IPS-18a (cell line): ENCODE measurements around the gene MMEL1.

Experiments used
- H3K27ac ChIP-seq: one replicate; pipeline ENCODE4 v1.5.1; 2013; ENCODE audit warnings: low read length
- H3K27me3 ChIP-seq: one replicate; pipeline ENCODE4 v1.6.1; 2013; ENCODE audit warnings: mild to moderate bottlenecking, low read length; ENCODE audit not compliant: control insufficient read depth, insufficient read depth
- H3K36me3 ChIP-seq: one replicate; pipeline ENCODE4 v1.6.1; 2013; ENCODE audit warnings: low read depth, low read length; ENCODE audit not compliant: control insufficient read depth
- H3K4me1 ChIP-seq: one replicate; pipeline ENCODE4 v1.6.1; 2013; ENCODE audit warnings: low read depth, low read length; ENCODE audit not compliant: control insufficient read depth
- H3K4me3 ChIP-seq: one replicate; pipeline ENCODE4 v1.5.1; 2013; ENCODE audit warnings: low read length
- H3K9ac ChIP-seq: one replicate; pipeline ENCODE4 v1.6.1; 2013; ENCODE audit warnings: mild to moderate bottlenecking, low read length, moderate library complexity
- H3K9me3 ChIP-seq: one replicate; pipeline ENCODE4 v1.6.1; 2013; ENCODE audit warnings: low read depth, low read length; ENCODE audit not compliant: control insufficient read depth

The MMEL1 gene

GRCh38 chr1:2641381-2642130 lies 8.7 kb upstream of the MMEL1 start:
- no peaks in the 10 kb centered on the region for H3K36me3 ChIP-seq
- peaks cover 21% of the 10 kb centered on the region for H3K27me3 ChIP-seq
- H3K4me3 ChIP-seq = peak overlapping the region; percentile 74
- no peak overlapping the region for H3K27ac ChIP-seq
- H3K9me3 ChIP-seq = peaks cover 1% of the 10 kb centered on the region
- no peak overlapping the region for H3K9ac ChIP-seq
- no peaks in the 10 kb centered on the region for H3K4me1 ChIP-seq

GRCh38 chr1:2640626-2641025 lies 7.8 kb upstream of the MMEL1 start:
- peaks cover 3% of the 10 kb centered on the region for H3K9me3 ChIP-seq
- H3K36me3 ChIP-seq = no peaks in the 10 kb centered on the region
- no peak overlapping the region for H3K9ac ChIP-seq
- H3K4me3 ChIP-seq = no peak overlapping the region
- no peak overlapping the region for H3K27ac ChIP-seq
- H3K4me1 ChIP-seq = no peaks in the 10 kb centered on the region
- peaks cover 21% of the 10 kb centered on the region for H3K27me3 ChIP-seq

DNA sequence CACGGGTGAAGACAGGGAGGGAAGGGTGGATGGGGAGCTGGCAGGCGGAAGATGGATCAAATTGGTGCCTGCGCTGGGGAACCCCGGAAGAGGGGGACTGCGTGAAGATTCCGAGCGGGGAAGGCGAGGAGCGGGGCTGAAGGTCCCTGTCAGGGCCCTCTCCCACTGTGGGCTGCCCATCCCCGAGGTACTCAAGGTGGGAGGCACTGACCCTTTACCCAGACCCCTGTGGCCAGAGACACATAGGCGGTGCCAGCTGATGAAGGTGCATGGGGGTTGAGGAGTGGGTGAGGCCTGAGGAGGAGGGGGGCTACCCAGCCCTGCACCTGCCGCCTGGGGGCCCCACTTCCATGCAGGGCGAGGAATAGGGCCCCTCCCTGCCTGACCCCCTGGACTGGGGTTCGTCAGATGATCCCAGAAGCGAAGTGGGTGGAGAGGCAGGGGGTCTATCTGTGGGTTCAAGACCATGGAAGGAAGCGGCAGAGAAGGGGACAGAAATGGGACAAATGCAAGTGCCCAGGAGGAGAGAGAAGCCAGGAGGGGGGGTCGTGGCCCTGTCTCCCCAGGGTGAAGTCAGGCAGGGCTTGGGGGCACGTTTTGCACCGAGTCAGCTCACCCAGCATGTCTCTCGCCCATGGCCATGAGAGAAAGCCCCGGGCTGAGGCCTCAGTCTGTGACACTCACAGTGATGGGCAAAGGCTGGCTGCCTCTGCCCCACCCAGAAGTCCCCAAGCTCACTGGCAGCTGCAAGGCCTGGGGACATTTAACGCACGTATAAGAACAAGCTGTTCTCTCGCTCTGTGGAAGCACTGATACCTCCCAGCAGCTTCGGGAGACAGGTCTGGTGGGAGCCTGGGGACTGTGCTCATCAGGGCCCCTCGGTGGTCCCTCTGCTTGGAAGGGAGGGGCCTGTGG lies 7.0 kb upstream of the MMEL1 start:
- Histone ChIP-seq H3K9me3 (peaks cover 3% of the 10 kb centered on the region), H3K36me3 (no peaks in the 10 kb centered on the region), H3K4me3 (no peak overlapping the region), H3K9ac (no peak overlapping the region), H3K27me3 (peaks cover 21% of the 10 kb centered on the region), H3K4me1 (no peaks in the 10 kb centered on the region), H3K27ac (no peak overlapping the region)

GRCh38 chr1:2639203-2639602 lies 6.4 kb upstream of the MMEL1 start:
- Histone ChIP-seq H3K36me3 (no peaks in the 10 kb centered on the region), H3K4me1 (no peaks in the 10 kb centered on the region), H3K9ac (no peak overlapping the region), H3K4me3 (no peak overlapping the region), H3K27ac (no peak overlapping the region), H3K9me3 (peaks cover 3% of the 10 kb centered on the region), H3K27me3 (peaks cover 21% of the 10 kb centered on the region)

GRCh38 chr1:2638466-2639115 lies 5.8 kb upstream of the MMEL1 start:
- Histone ChIP-seq H3K9me3 (peaks cover 3% of the 10 kb centered on the region), H3K4me3 (no peak overlapping the region), H3K27me3 (peaks cover 21% of the 10 kb centered on the region), H3K27ac (no peak overlapping the region), H3K9ac (no peak overlapping the region), H3K4me1 (no peaks in the 10 kb centered on the region), H3K36me3 (no peaks in the 10 kb centered on the region)

GRCh38 chr1:2637442-2638145 lies 4.8 kb upstream of the MMEL1 start:
- Histone ChIP-seq H3K9me3 (peaks cover 3% of the 10 kb centered on the region), H3K4me1 (peaks cover 4% of the 10 kb centered on the region), H3K27me3 (peaks cover 21% of the 10 kb centered on the region), H3K9ac (no peak overlapping the region), H3K4me3 (no peak overlapping the region), H3K27ac (no peak overlapping the region), H3K36me3 (no peaks in the 10 kb centered on the region)

GRCh38 chr1:2636733-2637132 lies 3.9 kb upstream of the MMEL1 start:
- Histone ChIP-seq H3K27me3 (peaks cover 21% of the 10 kb centered on the region), H3K4me1 (peaks cover 9% of the 10 kb centered on the region)

DNA sequence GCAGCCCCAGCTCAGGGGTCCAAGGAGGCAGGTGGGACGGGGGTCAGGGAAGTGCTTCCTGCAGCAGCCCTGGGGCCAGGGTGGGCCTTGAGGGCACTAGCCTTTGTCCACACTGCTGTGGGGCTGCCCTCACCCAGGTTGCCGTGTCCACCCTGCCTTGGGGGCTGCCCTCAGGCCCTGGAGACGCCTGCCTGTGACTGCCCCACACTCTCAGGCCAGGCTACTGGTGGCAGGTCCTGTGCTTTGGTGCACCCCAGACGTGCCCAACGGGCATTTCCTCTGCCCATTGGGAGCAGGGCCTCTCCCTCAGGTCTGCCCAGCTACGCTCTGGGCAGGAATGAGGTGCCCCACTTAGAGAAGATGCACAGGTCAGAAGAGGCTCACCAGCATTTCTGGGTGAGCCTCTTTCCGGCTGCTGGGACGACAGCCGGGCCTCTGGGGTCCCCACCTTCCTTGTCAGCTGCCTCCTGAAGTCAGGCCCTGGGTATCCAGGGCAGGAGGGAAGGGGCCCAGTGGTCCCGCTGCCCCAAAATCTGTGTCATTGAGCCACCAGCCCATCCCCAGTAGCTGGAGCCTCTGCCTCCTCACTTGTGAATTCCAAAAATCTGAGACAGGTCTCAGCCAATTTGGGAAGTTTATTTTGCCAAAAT lies 2.7 kb upstream of the MMEL1 start:
- no peaks in the 10 kb centered on the region for H3K36me3 ChIP-seq
- H3K4me3 ChIP-seq = no peak overlapping the region
- H3K9ac ChIP-seq = no peak overlapping the region
- H3K9me3 ChIP-seq = peaks cover 3% of the 10 kb centered on the region
- H3K27ac ChIP-seq = no peak overlapping the region
- peaks cover 31% of the 10 kb centered on the region for H3K27me3 ChIP-seq
- H3K4me1 ChIP-seq = peaks cover 9% of the 10 kb centered on the region

More at GRCh38 chr1:2636733-2637132, 3.9 kb upstream of the MMEL1 start:
- H3K27ac ChIP-seq = no peak overlapping the region
- H3K36me3 ChIP-seq = no peaks in the 10 kb centered on the region
- H3K9ac ChIP-seq = no peak overlapping the region
- H3K9me3 ChIP-seq = peaks cover 3% of the 10 kb centered on the region
- H3K4me3 ChIP-seq = no peak overlapping the region

DNA sequence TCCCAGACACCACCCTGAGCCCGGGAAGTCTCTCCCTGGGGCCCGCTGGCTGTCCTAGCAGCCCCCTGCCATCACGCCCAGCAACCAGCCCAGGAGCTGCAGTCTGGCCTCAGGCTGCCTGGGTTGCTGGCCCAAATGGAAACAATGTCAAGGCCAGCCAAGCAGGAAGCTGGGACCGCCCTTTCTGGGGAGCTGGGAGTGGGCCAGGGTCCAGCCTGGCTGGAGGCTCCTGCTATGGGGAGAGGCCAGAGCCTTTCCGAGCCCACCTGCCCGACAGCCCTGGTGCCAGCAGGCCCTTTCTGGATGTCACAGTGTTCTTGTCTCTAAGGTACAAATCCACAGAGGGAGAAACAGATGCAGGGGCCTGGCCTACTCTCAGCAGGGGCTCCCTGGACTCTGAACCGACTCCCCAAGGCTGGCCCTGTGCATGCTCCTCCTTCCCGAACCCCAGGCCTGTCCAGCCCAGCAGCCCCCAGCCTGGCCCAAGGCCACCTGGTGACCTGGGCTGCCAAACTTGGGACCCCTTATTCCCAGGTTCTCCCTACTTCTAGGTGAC lies 1.2 kb upstream of the MMEL1 start:
- Histone ChIP-seq H3K27ac (no peak overlapping the region), H3K9ac (no peak overlapping the region), H3K36me3 (no peaks in the 10 kb centered on the region), H3K9me3 (peaks cover 3% of the 10 kb centered on the region), H3K4me1 (peaks cover 9% of the 10 kb centered on the region), H3K4me3 (no peak overlapping the region), H3K27me3 (peaks cover 40% of the 10 kb centered on the region)

DNA sequence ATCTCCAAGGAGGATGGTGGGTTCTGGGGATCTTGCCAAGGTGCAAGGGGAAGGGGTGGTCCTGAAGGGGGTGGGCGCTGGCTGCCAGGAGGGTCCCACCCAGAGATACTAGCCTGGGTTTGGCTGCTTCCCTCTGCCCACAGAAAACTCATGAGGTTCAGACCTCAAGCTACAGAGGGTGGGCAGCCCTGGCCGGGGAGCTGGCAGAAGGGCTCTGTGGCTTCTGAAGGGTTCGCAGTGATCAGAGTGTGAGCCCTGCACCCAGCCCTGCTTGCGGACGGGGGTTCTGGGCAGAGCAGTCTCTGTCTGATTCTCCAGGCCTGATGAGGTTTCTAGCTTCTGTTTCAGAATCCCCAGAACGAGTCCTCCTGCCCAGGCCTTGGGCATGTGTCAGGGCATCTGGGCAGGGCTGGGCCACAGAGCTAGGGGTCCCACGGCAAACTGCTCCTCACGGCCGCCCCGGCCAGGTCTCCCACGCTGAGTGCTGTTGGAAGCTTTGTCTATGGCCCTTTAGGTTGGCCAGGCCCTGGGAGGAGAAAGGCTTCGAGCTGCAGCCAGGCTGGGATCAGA lies 635 bp upstream of the MMEL1 start:
- Histone ChIP-seq H3K4me1 (peaks cover 9% of the 10 kb centered on the region), H3K36me3 (no peaks in the 10 kb centered on the region), H3K27me3 (peaks cover 40% of the 10 kb centered on the region), H3K9me3 (peaks cover 3% of the 10 kb centered on the region), H3K4me3 (no peak overlapping the region), H3K9ac (no peak overlapping the region), H3K27ac (no peak overlapping the region)
